Ectodermal cell (in vitro differentiated cells): Measurements from ENCODE around the gene FLT3LG. TPM values are rescaled to one million over a fixed set of nuclear protein-coding genes. Genes with fewer than 3 reads are reported as not detected.

Experiments used
- H3K27ac ChIP-seq: 2 replicates; pipeline ENCODE4 v1.7.0; 2013; ENCODE audit warnings: mild to moderate bottlenecking, low read depth, low read length; ENCODE audit not compliant: insufficient read depth, poor library complexity, severe bottlenecking
- H3K27me3 ChIP-seq: 2 replicates; pipeline ENCODE4 v1.7.0; 2013; ENCODE audit warnings: mild to moderate bottlenecking, low read length; ENCODE audit not compliant: insufficient read depth, control insufficient read depth, poor library complexity, severe bottlenecking
- H3K36me3 ChIP-seq: one replicate; pipeline ENCODE4 v1.7.0; 2013; ENCODE audit warnings: low read length; ENCODE audit not compliant: control insufficient read depth, insufficient read depth
- H3K4me1 ChIP-seq: one replicate; pipeline ENCODE4 v1.7.0; 2013; ENCODE audit warnings: low read length; ENCODE audit not compliant: control insufficient read depth, insufficient read depth
- H3K4me3 ChIP-seq: 2 replicates; pipeline ENCODE4 v1.7.0; 2013; ENCODE audit warnings: low read depth, low read length, control low read depth; ENCODE audit not compliant: insufficient read depth
- H3K9me3 ChIP-seq: 2 replicates; pipeline ENCODE4 v1.7.0; 2013; ENCODE audit warnings: mild to moderate bottlenecking, low read length, moderate library complexity; ENCODE audit not compliant: control insufficient read depth
- WGBS, 2 experiments: methylation state at CpG; one replicate each; pipeline ENCODE4 v1.1.7; 2013; ENCODE audit warnings: missing lambda C conversion rate in 2 of 2; 5-methylcytosine and 5-hydroxymethylcytosine counted together
- polyA plus RNA-seq, 4 experiments: library from polyadenylated mRNA; stranded (reverse); fragments of 50-300 nt; gene quantifications; one replicate each; pipeline ENCODE4 v1.2.3, GENCODE V29; 2013

Gene FLT3LG
- polyA plus RNA-seq (2013, experiment 1 of 4) = 2.0 TPM
- polyA plus RNA-seq (2013, experiment 2 of 4) = 2.8 TPM
- 2.3 TPM for polyA plus RNA-seq (2013, experiment 3 of 4)
- polyA plus RNA-seq (2013, experiment 4 of 4) = 3.4 TPM

- Histone ChIP-seq H3K4me3 (peak within 1 kb of the TSS; percentile 22), H3K36me3 (no peaks in the 10 kb centered on the region), H3K4me1 (no peaks in the 10 kb centered on the region), H3K27ac (no peak within 1 kb of the TSS), H3K9me3 (no peaks in the 10 kb centered on the region), H3K27me3 (peaks cover 10% of the 10 kb centered on the region)
- 15 to 17% methylated on average over 33 of the region's 33 CpGs for WGBS, 2 experiments
These were observed at the start of gene FLT3LG for GRCh38 chr19:49473868-49474541. FLT3LG (plus strand) TSS chr19:49474215; CDS start chr19:49474640, 425 bp downstream.

GRCh38 chr19:49425178-49425577 lies 48.8 kb upstream of the FLT3LG start, which contains the start of gene GFY:
GFY (plus strand) TSS chr19:49425388; CDS start chr19:49426431, 1,043 bp downstream.
- no peaks in the 10 kb centered on the region for H3K36me3 ChIP-seq
- no peak within 1 kb of the TSS for H3K27ac ChIP-seq
- WGBS, 2 experiments = 43 to 49% methylated on average over 7 of the region's 7 CpGs
- H3K27me3 ChIP-seq = peaks cover 99% of the 10 kb centered on the region
- H3K4me3 ChIP-seq = no peak within 1 kb of the TSS
- H3K9me3 ChIP-seq = no peaks in the 10 kb centered on the region
- H3K4me1 ChIP-seq = peaks cover 33% of the 10 kb centered on the region

GRCh38 chr19:49425922-49426592 lies 48.0 kb upstream of the FLT3LG start:
- 5 to 8% methylated on average over 30 of the region's 30 CpGs for WGBS, 2 experiments
- H3K4me1 ChIP-seq = peaks cover 36% of the 10 kb centered on the region
- no peak overlapping the region for H3K4me3 ChIP-seq
- H3K27me3 ChIP-seq = peaks cover 99% of the 10 kb centered on the region
- H3K27ac ChIP-seq = no peak overlapping the region
- H3K36me3 ChIP-seq = no peaks in the 10 kb centered on the region
- H3K9me3 ChIP-seq = no peaks in the 10 kb centered on the region

GRCh38 chr19:49427339-49427738 lies 46.7 kb upstream of the FLT3LG start:
- Histone ChIP-seq H3K27me3 (peaks cover 99% of the 10 kb centered on the region), H3K27ac (no peak overlapping the region), H3K9me3 (no peaks in the 10 kb centered on the region), H3K4me3 (no peak overlapping the region), H3K4me1 (peaks cover 38% of the 10 kb centered on the region), H3K36me3 (no peaks in the 10 kb centered on the region)
- WGBS, 2 experiments = 66 to 72% methylated on average over 12 of the region's 12 CpGs

GRCh38 chr19:49427855-49428546 lies 46.0 kb upstream of the FLT3LG start:
- H3K9me3 ChIP-seq = no peaks in the 10 kb centered on the region
- H3K4me1 ChIP-seq = peaks cover 32% of the 10 kb centered on the region
- H3K27me3 ChIP-seq = peaks cover 99% of the 10 kb centered on the region
- H3K36me3 ChIP-seq = no peaks in the 10 kb centered on the region
- WGBS, 2 experiments = 1% methylated on average over 45 of the region's 45 CpGs
- H3K4me3 ChIP-seq = peak overlapping the region; percentile 42
- H3K27ac ChIP-seq = no peak overlapping the region

- Histone ChIP-seq H3K4me3 (peak overlapping the region; percentile 42), H3K36me3 (no peaks in the 10 kb centered on the region), H3K4me1 (peaks cover 24% of the 10 kb centered on the region), H3K9me3 (no peaks in the 10 kb centered on the region), H3K27ac (no peak overlapping the region), H3K27me3 (peaks cover 99% of the 10 kb centered on the region)
- 12 to 19% methylated on average over 29 of the region's 29 CpGs for WGBS, 2 experiments
These were observed 45.2 kb upstream of the FLT3LG start for GRCh38 chr19:49428547-49429451.

GRCh38 chr19:49430172-49430677 lies 43.8 kb upstream of the FLT3LG start:
- H3K9me3 ChIP-seq = no peaks in the 10 kb centered on the region
- no peak overlapping the region for H3K27ac ChIP-seq
- no peaks in the 10 kb centered on the region for H3K36me3 ChIP-seq
- no peak overlapping the region for H3K4me3 ChIP-seq
- peaks cover 21% of the 10 kb centered on the region for H3K4me1 ChIP-seq
- peaks cover 96% of the 10 kb centered on the region for H3K27me3 ChIP-seq
- 83 to 84% methylated on average over 9 of the region's 9 CpGs for WGBS, 2 experiments

- peaks cover 17% of the 10 kb centered on the region for H3K4me1 ChIP-seq
- no peak overlapping the region for H3K4me3 ChIP-seq
- H3K27me3 ChIP-seq = peaks cover 96% of the 10 kb centered on the region
- no peak overlapping the region for H3K27ac ChIP-seq
- WGBS, 2 experiments = 75 to 80% methylated on average over 28 of the region's 28 CpGs
- H3K36me3 ChIP-seq = no peaks in the 10 kb centered on the region
- H3K9me3 ChIP-seq = no peaks in the 10 kb centered on the region
These were observed 43.2 kb upstream of the FLT3LG start for GRCh38 chr19:49430678-49431329.

GRCh38 chr19:49431330-49431749 lies 42.7 kb upstream of the FLT3LG start:
- WGBS, 2 experiments = 79 to 85% methylated on average over 28 to 29 of the region's 29 CpGs
- no peak overlapping the region for H3K27ac ChIP-seq
- peaks cover 12% of the 10 kb centered on the region for H3K4me1 ChIP-seq
- H3K9me3 ChIP-seq = no peaks in the 10 kb centered on the region
- H3K27me3 ChIP-seq = peaks cover 96% of the 10 kb centered on the region
- H3K4me3 ChIP-seq = no peak overlapping the region
- H3K36me3 ChIP-seq = no peaks in the 10 kb centered on the region
